ENCODE measurements around the gene RBMS2.

GRCh38 chr12:56517854-56518253 lies 3.8 kb upstream of the RBMS2 start:
- TF ChIP-seq CTCF (IDR thresholded peaks at IDR 0.05 in 4 of 5, conservative IDR thresholded peaks at IDR 0.05 in 1 of 5) (no peak), POLR2A (IDR thresholded peaks at IDR 0.05) (no peak)
